GM21825 (cell line): Measurements from ENCODE around the gene USP30.
"Not testable (repeated sequence)": the region's sequence is repeated elsewhere in the genome, so short reads cannot be mapped to it uniquely, and the experiment has no call there.

ENCODE experiments used
- ATAC-seq: cut with Tn5 transposase; IDR thresholded peaks from one replicate; pipeline ENCODE4 v1.9.1; 2021; ENCODE audit warnings: mild to moderate bottlenecking, moderate library complexity; ENCODE audit not compliant: unreplicated experiment

USP30 gene, protein sequence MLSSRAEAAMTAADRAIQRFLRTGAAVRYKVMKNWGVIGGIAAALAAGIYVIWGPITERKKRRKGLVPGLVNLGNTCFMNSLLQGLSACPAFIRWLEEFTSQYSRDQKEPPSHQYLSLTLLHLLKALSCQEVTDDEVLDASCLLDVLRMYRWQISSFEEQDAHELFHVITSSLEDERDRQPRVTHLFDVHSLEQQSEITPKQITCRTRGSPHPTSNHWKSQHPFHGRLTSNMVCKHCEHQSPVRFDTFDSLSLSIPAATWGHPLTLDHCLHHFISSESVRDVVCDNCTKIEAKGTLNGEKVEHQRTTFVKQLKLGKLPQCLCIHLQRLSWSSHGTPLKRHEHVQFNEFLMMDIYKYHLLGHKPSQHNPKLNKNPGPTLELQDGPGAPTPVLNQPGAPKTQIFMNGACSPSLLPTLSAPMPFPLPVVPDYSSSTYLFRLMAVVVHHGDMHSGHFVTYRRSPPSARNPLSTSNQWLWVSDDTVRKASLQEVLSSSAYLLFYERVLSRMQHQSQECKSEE

DNA sequence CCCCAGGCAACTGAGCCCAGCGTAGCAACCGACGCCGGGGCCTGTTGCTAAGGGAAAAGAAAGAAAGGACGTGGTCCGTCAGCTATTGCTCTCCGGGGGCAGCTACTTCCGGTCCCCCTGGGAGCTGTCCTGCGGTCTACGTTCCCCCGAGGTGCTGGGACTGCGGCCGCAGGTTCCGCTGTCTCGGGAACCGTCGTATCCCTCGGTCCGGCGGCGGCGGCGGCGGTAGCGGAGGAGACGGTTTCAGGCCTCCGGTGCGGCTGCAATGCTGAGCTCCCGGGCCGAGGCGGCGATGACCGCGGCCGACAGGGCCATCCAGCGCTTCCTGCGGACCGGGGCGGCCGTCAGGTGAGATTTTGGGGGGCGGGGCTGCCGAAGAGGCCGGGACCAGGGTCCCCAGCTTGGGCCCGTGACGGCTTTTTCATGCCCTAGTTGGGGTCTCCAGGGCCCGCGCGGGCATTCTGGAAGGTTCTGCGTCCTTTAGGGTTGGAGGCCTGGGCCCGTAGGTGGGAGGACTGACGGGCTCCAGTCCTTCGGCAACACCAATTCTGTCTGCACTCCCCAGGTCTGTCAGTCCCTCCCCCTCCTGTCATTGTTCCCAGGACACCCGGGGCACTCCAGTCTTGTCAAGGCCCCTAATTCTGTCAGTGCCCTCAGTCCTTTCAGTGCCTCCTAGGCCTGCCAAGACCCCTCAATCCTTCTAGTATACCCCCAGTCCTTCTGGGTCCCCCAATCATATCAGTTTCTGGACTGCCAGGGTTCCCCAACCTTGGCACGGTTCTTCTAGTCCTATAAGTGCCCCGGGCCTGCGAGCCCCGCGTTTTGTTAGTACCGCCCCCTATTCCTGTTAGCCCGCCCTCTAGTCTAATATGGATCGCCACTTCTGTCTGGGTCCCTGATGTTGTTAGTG, at the start of gene USP30:
USP30 (plus strand) TSS at position 163 of the 910 bp plus-strand sequence; CDS start at position 266, 103 bp downstream.
- peak; percentile 71 for ATAC-seq

DNA sequence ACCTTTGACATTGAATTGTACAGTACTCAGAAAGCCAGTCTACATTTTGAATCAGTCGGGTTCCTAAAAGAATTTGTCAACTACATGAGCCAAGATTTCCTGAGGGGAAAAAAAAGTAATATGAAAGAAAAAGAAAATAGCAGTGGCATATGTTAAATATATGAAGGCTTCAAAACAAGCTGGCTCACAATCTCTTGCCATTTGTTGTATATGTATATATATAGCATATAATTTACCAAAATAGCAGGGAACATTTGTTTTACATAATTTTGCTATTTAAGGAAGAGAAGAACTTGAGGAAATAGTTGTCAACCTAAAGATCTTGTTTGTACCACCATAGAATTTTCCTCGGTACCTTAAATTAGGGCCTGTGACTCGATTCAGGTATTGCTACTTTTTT, 48.4 kb upstream of the USP30 start:
- no peak for ATAC-seq

DNA sequence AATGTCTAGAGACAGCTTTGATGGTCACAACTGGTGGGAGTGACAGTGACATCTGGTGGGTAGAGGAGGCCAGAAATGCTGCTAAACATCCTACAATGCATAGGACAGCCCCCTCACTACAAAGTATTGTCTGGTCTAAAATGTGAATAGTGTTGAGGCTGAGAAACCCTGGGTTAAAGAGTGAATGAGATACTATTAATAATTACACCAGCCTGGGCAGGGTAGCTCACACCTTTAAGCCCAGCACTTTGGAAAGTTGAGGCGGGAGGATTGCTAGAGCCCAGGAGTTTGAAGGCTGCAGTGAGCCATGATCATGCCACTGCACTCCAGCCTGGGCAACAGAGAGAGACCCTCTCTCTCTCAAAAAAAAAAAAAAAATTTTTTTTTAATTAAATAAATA, 42.6 kb upstream of the USP30 start:
- ATAC-seq = no peak

DNA sequence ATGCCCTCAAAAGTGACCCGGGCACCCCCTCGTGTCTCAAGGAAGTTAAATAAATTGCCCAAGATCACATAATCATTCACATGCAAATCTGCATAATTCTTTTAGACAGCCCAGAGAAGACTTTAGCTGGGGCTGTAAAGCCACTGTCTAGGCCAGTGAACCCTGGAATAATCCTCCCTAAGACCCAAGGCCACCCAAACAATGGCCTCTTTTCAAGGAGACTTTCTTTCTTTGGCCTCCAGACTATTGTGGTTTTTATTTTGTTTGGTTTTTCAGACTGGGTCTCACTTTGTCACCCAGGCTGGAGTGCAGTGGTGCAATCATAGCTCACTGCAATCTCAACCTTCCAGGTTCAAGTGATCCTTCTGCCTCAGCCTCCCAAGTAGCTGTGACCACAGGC, 42.1 kb upstream of the USP30 start:
- ATAC-seq = no peak

DNA sequence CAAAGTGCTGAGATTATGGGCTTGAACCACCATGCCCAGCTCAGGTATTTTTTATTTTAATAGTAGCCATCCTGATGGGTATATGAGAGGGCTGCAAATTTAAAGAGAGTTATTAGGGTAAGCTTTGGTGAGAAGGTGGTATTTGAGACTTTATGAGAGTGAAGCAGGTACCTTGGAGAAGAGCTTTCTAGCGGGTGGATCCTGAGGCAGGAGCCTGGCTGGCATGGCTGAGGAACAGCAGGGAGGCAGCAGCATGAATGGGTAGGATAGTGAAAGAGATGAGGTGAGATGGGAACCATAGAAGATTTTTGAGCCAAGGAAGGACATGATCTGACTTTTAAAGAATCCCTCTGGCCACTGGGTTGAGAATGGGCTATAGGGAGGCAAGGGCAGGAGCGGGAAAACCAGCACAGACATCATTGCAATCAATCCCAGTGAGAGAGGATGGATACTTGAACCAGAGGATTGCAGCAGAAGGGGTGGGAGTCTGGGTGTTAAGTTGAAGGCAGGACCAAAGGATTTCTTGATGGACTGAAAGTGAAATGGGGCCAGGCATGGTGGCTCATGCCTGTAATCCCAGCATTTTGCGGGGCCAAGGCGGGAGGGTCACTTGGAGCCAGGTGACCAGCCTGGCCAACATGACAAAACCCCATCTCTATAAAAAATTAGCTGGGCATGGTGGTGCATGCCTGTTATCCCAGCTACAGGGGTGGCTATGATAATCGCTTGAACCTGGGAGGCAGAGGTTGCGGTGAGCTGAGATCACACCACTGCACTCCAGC, 37.2 kb upstream of the USP30 start:
- no peak for ATAC-seq

DNA sequence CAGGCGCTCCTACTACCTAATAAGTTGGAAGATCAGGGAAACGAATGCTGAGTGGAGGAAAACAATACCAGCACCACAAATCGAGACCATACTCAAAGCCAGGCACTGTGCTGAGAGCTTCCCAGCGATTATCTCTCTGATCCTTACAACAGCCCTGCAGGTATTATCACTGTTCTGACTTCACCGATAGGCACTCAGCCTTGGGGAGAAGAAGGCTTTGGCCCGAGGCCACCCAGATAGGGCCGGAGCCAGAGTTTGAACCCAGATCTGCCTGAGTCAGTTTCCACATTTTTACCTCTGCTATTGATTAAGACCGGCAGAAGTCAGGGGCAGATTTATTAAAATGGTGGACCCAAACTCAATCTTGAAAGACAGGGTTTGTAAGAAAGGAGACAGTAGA, 36.4 kb upstream of the USP30 start:
- no peak for ATAC-seq

DNA sequence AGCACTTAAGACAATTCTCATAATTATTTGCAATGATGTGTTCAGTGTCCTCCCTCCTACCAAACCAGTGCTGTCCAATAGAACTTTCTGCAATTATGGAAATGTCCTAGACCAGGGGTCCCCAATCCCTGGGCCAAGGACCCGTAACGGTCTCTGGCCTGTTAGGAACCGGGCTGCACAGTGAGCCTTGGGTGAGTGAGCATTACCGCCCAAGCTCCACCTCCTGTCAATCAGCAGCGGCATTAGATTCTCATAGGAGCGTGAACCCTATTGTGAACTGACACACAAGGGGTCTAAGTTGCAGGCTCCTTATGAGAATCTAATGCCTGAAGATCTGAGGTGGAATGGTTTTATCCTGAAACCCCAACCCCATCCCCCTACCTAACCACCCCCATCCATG, 35.4 kb upstream of the USP30 start:
- no peak for ATAC-seq

DNA sequence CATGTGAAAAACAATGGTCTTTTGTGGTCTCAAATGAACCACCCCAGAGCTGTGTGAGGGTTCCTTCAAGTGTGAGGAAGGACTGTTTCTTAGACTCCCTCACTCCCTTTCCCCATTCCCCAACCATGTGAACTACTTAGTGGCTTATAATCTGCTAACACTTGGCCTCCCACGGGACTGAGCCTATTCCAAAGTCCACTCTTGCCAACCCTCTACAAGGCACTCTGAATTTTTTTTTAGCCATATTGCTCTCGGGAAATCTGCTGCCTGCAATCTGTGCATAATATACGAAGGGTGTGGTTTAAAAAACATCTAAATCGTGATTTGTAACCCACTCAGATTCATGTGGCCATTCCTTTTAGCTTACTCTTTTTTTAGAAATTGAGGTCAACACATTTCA, 34.1 kb upstream of the USP30 start:
- ATAC-seq = no peak

DNA sequence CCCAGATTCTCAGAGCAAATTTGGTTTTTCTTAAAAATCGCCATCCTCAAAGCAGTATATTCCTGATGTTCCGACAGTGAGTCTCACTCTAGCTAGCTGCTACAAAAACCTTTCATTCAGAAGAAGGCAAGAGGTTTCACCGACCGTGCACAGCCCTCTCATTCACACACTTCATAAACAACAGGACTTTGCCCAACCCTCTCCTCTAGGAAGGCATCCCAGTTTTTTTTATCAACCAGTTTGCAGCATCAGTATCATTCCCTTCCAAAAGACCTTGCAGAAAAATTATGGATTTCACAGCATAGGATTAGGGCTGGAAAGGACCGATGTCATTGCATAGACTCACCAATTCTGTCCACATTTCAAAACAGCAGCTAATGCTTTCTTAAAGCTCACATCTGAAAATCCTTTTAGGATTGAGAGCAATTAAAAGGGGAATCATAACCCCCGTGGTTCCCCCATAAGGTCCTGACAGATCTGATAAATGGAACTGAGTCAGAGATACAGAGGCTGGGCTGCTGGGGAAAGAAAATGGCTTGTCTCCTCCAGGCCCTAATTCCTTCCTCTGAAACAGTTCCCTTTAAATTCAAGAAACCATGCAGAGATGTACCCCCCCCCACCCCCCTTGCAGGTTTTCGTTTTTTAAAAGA, 32.1 kb upstream of the USP30 start:
- ATAC-seq = no peak

DNA sequence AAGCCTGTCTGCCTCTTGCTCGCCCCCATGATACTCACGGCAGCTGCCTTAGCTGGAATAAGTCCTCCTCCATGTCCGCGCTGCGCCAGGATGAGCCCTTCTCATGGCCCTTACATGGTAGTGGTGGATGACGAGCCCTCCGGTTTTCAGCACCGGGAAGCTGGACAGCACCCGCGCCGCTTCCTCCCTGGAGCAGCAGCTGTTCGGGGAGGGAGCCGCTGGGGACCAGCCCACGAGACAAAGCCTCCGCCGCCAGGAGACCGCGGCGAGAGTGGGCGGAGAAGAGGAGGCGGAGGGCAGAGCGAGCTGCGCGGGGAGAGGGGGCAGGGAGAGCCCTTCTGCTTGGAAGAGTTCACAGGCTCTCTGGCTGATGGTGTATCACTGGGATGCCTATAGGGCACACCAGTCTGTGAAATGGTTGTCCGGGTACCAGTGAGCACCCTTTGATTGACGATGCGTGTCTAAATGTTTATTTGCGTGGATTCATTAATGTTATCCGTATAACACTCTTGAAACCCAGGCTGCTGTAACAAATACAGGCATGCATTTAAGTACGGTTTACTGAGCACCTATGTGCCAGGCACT, 31.5 kb upstream of the USP30 start, which contains the start of gene SVOP:
SVOP (minus strand) TSS at position 273 of the 585 bp plus-strand sequence; CDS start at position 73, 200 bp downstream.
- no peak for ATAC-seq

DNA sequence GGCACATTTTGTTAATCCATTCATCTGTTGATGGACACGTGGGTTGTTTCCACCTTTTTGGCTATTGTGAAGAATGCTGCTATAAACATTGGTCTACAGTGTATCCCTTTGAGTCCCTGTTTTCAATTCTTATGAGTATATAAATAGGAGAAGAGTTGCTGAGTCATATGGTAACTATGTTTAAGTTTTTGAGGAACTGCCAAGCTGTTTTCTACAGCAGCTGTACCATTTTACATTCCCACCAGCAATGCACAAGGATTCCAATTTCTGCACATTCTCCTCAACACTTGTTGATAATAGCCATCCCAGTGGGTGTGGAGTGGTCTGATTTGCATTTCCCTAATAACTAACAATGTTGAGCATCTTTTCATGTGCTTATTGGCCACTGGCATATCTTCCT, 24.6 kb upstream of the USP30 start:
- ATAC-seq = no peak

DNA sequence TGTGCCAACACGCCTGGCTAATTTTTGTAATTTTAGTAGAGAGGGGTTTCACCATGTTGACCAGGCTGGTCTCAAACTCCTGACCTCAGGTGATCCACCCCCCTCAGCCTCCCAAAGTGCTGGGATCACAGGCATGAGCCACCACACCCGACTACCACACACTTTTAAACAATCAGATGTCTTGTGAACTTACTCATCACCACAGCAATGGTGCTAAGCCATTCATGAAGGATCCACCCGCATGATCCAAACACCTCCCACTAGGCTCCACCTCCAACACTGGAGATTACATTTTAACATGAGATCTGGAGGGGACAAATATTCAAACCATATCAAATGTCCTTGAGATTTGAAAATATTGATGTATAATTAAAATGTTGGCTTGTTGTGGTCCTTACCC, 23.8 kb upstream of the USP30 start:
- not testable (repeated sequence) for ATAC-seq

DNA sequence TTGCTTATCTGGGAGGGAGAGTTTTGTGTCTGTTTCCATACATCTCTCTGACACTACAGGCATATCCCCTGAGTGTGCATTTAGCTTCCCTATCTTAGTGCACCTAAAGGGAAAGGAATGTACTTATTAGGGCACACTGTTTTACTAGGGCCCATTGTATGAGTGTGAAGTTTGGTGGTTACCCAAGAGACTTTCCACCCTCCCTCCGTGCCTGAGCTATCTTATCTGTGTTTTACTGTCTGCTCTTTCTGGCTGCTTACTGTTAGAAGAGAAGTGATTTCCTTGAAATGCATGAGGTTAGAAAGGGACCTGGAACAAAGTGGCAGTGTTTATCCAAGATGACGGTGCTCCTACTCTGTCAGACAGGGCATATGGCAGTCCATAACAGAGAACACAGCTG, 23.0 kb upstream of the USP30 start:
- no peak for ATAC-seq

DNA sequence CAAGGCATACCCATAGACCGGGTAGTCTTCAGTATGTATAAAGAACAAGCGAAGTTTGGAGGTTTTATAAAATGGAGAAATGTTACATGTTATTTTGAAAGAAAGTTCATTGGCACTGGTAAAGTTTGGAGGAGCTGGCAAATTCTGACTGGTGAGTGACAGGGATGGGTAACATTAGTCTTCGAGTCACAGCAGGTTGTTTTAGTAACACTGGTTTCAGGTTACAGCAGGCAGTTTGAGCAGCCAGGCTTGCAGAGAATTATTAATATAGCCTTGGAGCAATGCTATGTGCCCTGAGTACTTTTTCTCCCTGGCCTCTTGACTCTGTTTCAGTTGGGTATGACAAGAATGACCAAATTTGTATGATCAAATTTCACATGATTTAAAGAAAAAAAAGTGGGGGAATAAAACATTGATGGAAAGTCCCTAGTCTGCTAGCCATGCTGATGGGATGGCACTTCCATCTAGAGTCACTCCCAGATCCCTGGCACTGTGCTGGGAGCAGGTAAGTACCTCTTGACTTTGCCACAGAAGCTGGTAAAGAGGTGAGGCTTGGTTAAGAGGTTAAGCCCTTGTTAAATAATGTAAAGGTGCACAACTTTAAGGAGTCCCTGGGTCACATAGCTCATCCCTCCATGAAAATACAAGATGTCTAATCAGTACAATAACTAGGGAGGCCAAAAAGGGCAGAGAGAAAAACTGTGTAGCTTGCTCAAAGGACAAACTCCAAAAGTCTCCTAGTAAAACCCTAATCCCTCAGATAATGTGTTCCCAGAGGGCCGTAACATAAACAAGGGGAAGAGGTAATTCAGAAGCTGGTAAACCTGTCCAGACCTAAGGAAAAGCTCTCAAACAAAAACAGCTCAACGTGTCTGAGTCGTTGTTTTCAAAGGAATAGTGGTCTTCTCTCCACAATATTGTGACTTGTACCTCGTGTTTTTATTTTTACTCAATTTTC, 18.9 kb upstream of the USP30 start:
- ATAC-seq = no peak

DNA sequence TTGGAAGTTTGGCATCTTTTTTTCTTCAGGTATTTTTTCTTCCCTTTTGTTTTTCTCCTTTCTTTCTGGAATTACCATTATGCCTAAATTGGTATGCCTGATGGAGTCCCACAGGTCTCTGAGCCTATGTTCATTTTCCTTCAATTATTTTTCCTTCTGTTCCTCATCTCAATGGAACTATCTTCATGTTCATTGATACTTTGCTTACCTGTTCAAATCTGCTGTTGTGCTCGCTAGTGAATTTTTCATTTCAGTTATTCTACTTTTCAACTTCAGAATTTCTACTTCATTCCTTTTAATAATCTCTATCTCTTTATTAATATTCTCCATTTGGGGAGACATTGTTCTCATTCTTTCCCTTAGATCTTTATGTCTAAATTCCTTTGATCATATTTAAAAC, 15.4 kb upstream of the USP30 start:
- no peak for ATAC-seq

DNA sequence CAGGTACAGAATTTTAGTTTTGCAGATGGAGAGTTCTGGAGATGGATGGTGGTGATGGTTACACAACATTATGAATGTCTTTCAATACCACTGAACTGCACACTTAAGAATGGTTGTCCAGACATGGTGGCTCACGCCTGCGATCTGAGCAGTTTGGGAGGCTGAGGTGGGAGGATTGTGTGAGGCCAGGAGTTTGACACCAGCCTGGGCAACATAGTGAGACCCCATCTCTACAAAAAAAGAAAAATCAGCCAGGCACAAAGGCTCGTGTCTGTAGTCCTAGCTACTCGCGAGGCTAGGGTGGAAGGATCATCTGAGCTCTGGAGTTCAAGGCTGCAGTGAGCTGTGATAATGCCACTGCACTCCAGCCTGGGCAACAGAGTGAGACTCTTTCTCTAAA, 8.1 kb upstream of the USP30 start:
- ATAC-seq = no peak

DNA sequence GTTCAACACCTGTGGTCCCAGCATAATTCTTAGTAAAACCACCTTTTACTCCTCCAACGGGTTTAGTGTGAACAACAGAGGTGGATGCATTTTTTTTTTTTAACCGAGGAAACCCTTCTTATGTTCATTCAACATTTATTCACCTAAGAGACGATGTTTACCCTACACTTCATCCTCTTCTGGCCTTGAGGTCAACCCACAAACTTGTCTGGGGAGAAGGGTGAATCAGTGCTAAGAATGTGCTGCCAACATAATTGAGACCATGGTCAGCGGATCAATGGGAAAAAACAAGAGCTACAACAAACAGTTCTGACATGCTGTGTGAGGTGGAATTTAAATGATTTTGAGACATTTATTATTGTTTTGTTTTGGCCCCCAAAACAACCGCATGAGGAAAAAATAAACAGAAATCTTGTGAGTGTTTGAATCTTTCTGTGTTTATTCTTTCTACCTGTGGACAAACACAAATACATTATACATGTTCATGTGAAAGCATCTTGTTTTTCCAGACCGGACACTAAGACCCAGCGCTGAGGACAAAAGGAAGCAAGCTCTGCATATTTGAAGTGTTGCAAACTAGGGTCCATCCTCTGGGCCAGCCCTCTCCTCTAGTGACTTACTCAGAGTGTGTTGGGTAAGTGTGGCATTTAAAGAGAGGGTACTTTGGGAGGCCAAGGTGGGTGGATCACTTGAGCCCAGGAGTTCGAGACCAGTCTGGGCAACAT, 5.1 kb upstream of the USP30 start:
- no peak for ATAC-seq

DNA sequence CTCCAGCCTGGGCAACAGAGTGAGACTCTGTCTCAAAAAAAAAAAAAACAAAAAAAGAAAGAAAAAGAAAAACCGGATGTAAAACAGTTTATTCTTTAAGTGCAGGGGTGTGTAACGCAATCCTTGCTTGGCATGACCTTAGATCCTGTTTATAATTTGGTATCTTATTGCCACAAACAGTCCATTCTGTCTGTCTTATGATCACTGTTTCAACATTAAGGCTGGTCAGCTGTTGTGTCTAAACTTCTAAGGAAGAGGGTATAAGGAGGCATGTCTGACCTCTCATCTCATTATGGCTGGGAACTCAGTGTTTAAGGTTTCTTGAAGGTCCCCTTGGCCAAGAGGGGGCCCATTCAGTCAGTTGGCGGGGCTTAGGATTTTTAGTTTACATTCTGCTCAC, 3.7 kb upstream of the USP30 start:
- ATAC-seq = not testable (repeated sequence)
